HG03196 (cell line): ENCODE measurements around the gene STAT6.

ENCODE experiments used
- ATAC-seq: cut with Tn5 transposase; IDR thresholded peaks from one replicate; pipeline ENCODE4 v1.9.1; 2021; ENCODE audit not compliant: unreplicated experiment

The STAT6 gene

DNA sequence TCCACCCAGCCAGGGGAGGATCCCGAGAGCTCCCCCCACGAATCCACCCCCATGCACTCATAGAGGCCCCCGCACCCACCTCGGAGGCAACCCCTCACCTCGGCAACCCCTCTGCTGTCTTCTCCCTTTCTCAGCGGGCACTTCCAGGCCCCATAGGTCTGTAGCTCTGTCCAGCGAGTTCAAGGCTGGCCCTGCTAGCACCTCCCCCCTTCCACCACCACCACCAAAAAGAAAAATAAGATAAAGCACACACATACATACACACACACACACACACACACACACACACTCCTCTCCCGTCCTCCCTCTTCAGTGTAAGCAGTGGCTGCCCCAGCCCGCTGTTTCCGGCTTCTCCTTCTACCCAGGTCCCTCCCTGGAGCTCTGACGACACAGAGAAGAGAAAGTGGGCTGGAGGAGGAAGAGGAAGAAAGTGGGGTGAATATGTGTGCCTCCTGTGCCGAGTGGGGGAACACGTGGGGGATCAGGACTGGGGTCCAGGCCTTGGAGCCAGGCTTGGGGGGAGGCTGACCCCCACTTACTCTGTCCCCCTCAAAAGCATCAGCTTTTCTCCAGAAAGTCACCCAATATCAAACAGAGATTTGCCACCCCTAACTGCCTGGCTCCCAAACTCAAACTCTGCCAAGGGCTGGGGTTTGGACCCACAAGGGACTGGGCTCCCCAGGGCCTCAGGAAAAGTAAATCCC lies at the start of gene STAT6:
Gene STAT6 (minus strand): TSS at position 332 of the 704 bp plus-strand sequence. CDS start 3,084 bp downstream, outside the sequence.
- ATAC-seq = peak; percentile 57

GRCh38 chr12:57160741-57161140 lies 49.6 kb upstream of the STAT6 start:
- no peak for ATAC-seq

DNA sequence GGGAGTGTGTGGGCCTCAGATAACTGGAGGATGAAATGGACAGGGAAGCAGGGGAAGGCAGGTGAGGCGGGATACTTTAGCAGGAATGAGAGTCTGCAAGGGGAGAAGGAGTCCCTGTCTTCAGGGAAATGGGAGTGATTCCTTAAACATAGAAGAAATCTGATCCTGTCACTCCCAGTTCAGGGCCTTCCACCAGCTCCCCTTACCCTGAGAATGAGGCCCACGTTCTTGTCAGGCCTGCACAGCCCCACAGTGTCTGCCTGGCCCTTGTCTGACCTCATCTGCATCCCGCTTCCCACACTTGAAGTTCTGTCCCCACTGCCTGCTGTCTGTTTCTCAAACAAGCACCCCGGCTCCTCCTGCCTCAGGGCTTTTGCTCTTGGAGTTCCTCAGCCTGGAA lies 48.9 kb upstream of the STAT6 start:
- ATAC-seq = no peak

- no peak for ATAC-seq
Observed at GRCh38 chr12:57159311-57159710, 48.1 kb upstream of the STAT6 start.

DNA sequence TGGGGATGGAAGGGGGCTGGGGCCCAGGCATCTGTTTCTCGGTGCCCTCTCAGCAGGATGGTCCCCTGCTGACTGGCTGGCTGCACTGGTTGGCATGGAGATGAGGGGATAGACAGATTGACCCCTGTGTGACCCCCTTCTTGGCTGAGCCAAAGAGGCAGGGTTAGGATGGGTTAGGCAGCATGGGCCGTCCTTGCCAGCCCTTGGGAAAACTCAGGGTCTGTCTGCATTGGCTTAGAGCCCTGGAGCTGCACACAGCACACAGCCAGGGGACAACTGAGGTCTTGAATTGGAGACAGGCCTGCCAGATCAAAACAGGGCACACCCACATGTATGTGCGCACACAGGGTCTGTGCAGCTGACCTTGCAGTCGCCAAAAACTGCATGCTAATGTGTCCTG lies 47.5 kb upstream of the STAT6 start:
- no peak for ATAC-seq

GRCh38 chr12:57158186-57158585 lies 47.0 kb upstream of the STAT6 start:
- ATAC-seq = no peak

DNA sequence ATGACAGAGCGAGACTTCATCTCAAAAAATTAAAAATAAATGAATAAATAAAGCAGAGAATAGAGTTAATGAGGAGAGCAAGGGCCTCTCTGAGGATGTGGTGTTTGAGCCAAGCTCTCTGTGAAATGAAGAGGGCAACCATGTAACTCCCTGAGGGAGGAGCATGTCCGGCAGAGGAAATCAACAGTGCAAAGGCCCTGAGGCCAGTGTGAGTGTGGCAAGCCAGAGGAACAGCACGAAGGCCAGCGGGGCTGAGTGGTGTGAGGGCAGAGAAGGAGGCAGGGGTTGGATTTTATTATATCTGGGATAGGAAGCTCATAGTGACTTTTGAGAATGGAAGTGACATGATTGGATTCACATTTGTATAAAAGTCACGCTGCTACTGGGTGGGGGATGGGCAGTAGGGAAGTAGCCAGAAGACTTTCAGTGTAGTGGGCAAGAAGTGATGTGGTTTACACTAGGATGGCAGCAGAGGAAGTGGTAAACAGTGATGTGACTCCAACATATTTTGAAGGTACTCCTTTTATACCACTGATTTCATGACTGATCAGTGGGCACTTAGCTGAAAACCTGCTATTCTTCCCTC lies 46.5 kb upstream of the STAT6 start:
- no peak for ATAC-seq

GRCh38 chr12:57156701-57157403 lies 45.7 kb upstream of the STAT6 start:
- no peak for ATAC-seq

DNA sequence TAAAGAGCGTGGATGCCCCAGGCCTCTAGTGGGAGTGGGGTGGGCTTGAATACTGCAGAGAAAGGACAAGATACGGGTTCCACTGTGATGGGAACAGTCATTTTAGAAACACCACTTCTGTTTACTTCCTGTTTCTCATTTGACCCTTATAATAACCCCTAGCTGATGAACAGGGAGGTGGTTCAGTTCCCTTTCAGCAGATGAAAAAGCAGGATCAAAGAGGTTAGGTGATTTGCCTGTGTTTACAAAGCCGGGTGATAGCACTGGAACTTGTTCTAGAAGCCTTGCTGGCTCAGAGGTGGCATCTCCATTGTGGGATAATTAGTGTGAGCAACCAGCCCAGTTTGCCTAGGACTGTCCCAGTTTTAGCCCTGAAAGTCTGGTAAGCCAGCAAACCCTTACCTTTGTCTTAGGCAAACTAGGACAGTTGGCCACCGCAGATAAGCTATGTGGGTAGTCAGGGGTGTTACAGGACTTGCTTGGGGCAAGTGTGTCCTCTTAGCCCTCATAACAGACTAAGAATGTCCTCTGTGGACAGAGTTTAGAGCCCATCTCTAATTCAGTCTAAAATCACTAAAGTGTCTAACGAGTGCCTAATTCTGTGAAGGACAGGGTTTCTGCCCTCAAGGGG lies 43.8 kb upstream of the STAT6 start:
- no peak for ATAC-seq

GRCh38 chr12:57154076-57154475 lies 42.9 kb upstream of the STAT6 start:
- ATAC-seq = no peak

DNA sequence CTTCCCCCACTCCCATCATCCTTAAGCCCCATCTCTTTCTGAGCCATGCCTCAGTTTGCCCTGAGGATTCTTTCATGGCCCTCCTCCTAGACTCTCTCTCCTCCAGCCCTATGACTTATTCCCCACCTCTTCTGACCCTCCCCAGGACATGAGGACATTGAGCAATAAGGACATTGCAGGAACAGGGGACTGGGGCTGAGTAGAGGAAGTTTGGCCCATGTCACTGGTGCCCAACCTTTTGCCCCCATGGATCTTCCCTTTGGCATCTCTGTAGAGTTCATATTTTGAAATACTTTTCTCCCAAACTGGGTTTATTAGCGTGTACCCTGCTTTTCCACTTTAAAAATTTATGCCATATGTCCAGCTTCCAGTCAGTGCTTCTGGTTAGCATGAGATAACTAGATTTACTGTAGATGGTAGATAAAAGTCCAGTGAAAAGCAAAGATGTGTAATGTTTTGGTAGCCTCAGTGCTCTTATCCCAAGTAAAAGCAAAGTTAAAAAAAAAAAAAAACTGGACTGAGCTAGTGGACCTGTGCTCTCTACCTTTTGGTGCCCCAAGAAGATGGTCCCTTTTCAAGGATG lies 42.3 kb upstream of the STAT6 start:
- ATAC-seq = no peak

GRCh38 chr12:57152639-57153038 lies 41.5 kb upstream of the STAT6 start:
- no peak for ATAC-seq

DNA sequence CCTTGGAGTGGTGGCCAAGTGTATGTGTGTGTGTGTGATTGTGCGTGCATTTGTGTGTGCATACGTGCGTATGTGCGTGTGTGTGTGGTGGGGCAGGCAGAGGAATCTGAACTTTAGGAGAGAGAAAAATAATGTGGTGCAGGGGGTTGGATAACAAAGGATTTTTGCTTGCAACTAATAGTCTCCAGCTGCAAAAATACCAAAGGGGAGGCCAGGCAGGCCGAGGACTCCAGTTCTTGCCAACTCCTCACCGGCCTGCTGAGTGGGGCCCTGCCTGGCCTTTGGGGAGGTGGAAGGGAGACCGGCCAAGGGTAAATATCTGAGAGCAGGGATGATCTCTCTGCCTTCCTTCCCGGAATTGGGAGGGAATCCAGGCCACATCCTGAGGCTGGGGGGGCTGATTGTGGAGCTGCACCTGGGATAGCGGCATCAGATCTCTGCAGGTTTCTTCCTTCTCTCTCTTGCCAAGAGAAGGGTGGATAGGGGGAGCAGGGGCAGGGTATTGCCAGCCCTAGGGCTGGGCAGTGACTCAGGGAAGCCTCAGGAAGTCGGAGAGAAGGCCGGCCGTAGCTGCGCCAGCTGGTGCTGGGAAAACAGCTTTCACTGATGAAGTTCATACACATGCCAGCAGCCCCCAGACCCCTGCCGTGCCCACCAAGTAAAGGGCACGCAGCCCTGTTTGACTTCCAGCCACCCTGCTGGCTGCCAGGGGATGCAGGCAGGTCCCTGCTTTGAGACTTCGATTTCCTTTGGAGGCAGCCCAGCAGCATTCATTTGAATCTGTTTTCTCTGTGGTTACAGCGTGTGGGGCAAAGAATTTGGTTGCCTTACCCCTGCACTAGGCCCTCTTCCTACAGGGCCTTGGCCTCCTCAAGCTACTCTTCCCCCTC lies 40.8 kb upstream of the STAT6 start:
- no peak for ATAC-seq

DNA sequence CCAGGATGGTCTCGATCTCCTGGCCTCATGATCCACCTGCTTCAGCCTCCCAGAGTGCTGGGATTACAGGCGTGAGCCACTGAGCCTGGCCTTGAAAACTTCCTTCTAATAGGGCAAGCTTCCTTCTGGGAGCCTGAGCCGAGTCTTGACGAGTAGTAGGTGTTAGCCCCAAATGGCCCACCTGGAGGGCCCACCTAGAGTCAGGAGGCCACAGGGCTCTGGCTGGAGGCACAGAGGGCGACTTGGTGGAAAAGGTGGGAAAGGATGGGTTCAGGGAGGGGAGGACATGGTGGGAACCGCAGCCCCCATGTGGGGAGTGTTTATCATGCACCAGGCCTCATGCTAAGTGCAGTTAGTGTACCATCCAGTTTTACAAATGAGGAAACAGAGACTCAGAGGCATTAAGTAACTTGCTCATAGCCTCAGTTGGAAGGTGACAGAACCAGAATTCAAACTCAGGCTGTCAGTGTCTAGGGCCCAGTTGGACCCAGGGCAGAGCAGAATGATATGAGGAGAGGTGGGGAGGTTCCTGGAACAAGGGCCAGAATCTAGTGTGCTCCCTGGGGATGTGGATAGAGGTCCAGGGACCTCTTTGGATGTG lies 39.3 kb upstream of the STAT6 start:
- no peak for ATAC-seq

- no peak for ATAC-seq
Observed at GRCh38 chr12:57149245-57149900, 38.2 kb upstream of the STAT6 start.

- no peak for ATAC-seq
Observed at GRCh38 chr12:57148469-57149244, 37.5 kb upstream of the STAT6 start.

DNA sequence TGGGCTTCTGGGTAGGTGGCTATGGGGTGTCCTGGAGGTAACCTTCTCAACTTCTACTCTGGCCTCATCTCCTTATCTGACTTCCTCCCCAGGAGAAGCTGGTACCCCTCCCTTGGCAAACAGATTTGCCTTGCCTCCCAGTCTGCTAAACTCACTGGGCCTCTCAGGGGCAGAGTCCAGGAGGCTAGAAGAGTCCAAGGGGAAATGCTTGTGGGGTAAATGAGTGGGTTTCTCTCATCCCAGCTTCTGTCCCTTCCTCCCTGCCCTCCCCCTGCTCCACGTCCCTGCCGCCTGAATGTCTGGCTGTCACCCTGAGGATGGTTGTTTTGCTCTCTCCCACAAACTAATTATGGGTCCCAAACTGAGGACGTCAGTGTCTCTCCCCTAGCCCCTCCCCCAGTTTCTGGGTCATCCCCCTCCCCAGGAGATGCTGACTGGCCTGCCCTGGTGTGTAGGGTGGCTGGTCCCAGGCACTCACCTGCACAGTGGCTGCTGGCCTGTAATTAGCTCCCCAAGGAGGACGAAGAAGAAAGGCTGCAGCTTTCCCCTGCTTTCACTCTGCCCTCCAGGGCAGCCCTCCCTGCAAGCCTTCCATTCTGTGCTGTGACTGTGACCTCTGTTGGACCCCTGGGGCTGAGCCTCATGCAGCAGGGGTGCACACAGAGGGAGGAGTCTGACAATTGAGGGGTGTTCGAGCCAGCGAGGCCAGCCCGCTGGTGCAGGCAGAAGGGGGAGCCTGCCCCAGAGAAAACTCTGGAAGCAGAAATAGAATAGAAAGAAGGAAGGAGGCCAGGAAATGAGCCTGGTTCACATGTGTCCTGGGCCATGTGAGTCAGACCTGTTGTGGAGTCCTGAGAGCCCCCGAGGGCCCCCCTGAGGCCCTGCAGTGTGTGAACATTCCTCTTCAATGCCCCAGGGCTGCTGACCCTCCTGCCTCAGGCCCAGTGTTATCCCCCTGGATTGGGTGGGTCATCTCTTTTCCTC lies 36.1 kb upstream of the STAT6 start, which contains the start of gene LRP1-AS:
Gene LRP1-AS (minus strand): TSS at position 659 of the 984 bp plus-strand sequence.
- ATAC-seq = no peak
